IMR-90 (cell line): ENCODE data around the gene COX6A2. TPM values are rescaled to one million over a fixed set of nuclear protein-coding genes. Genes with fewer than 3 reads are reported as not detected.

Experiments used
- ATAC-seq: fragments of 200-7000 bp; cut with Tn5 transposase; 2 replicates; pipeline ENCODE4 v1.9.1; 2020; ENCODE audit warnings: low read depth, mild to moderate bottlenecking, moderate library complexity
- BruUV-seq: library from RNA; stranded (reverse); fragments of 400-500 nt; replicated peaks from 2 replicates; lab custom pipeline; 2021; lab: Mats Ljungman, UMichigan
- CTCF ChIA-PET: fragments of 300-600 bp; formaldehyde crosslinking; extraction: SDS; loops from one replicate; lab custom pipeline; 2021; ENCODE audit warnings: antibody characterized with exemption; lab: Yijun Ruan, JAX
- POLR2A ChIA-PET: fragments of 300-600 bp; sonication (Branson Sonifier 250); formaldehyde crosslinking; loops from one replicate; lab custom pipeline; 2022; ENCODE audit warnings: antibody characterized with exemption; ENCODE audit not compliant: unreplicated experiment; lab: Charles Lee
- DNase-seq: peaks from one replicate; pipeline ENCODE4 v3.0.0; 2013
- H2AFZ ChIP-seq: replicated peaks from 2 replicates; pipeline ENCODE3; 2013; ENCODE audit warnings: low read length, mild to moderate bottlenecking; ENCODE audit not compliant: poor library complexity
- H2AK5ac ChIP-seq: 2 replicates; pipeline ENCODE4 v1.6.1; 2013; ENCODE audit warnings: low read depth, low read length, inconsistent platforms
- H2AK9ac ChIP-seq: replicated peaks from 2 replicates; pipeline ENCODE3; 2013; ENCODE audit warnings: mild to moderate bottlenecking, low read depth, low read length, moderate library complexity; ENCODE audit not compliant: poor library complexity
- H2BK120ac ChIP-seq: 2 replicates; pipeline ENCODE4 v1.6.1; 2013; ENCODE audit warnings: low read depth, low read length, inconsistent platforms
- H2BK15ac ChIP-seq: 3 replicates; pipeline ENCODE4 v1.6.1; 2013; ENCODE audit warnings: low read depth, low read length, inconsistent platforms
- H2BK20ac ChIP-seq: 2 replicates; pipeline ENCODE4 v1.6.1; 2013; ENCODE audit warnings: low read depth, mild to moderate bottlenecking, inconsistent platforms, low read length, moderate library complexity
- H2BK5ac ChIP-seq: 2 replicates; pipeline ENCODE4 v1.6.1; 2013; ENCODE audit warnings: mild to moderate bottlenecking, low read depth, low read length, inconsistent platforms; ENCODE audit not compliant: poor library complexity, severe bottlenecking
- H3K14ac ChIP-seq: replicated peaks from 2 replicates; pipeline ENCODE4 v1.6.1; 2013; ENCODE audit warnings: low read depth, low read length, inconsistent platforms
- H3K18ac ChIP-seq: 2 replicates; pipeline ENCODE4 v1.6.1; 2013; ENCODE audit warnings: low read depth, low read length, control low read depth
- H3K23ac ChIP-seq: 2 replicates; pipeline ENCODE4 v1.6.1; 2013; ENCODE audit warnings: low read depth, low read length, inconsistent platforms
- H3K27ac ChIP-seq: 2 replicates; pipeline ENCODE4 v1.5.1; 2013; ENCODE audit warnings: mild to moderate bottlenecking, control low read depth, low read length; ENCODE audit not compliant: insufficient read depth
- H3K27me3 ChIP-seq: 2 replicates; pipeline ENCODE4 v1.6.1; 2013; ENCODE audit warnings: low read length; ENCODE audit not compliant: control insufficient read depth, insufficient read depth
- H3K36me3 ChIP-seq: 2 replicates; pipeline ENCODE4 v1.6.1; 2013; ENCODE audit warnings: low read length, mixed read lengths; ENCODE audit not compliant: control insufficient read depth, insufficient read depth
- H3K4ac ChIP-seq: 2 replicates; pipeline ENCODE4 v1.6.1; 2013; ENCODE audit warnings: low read depth, low read length, inconsistent platforms
- H3K4me1 ChIP-seq: 2 replicates; pipeline ENCODE4 v1.6.1; 2013; ENCODE audit warnings: low read length, mixed read lengths; ENCODE audit not compliant: control insufficient read depth, insufficient read depth
- H3K4me2 ChIP-seq: 2 replicates; pipeline ENCODE4 v1.6.1; 2013; ENCODE audit warnings: low read depth, mild to moderate bottlenecking, control low read depth, low read length, moderate library complexity
- H3K4me3 ChIP-seq: 2 replicates; pipeline ENCODE4 v1.5.1; 2013; ENCODE audit warnings: low read depth, mild to moderate bottlenecking, control low read depth, low read length, moderate library complexity; ENCODE audit not compliant: insufficient read depth
- H3K56ac ChIP-seq: 2 replicates; pipeline ENCODE4 v1.6.1; 2013; ENCODE audit warnings: low read length, inconsistent platforms; ENCODE audit not compliant: insufficient read depth; ENCODE audit errors: extremely low read depth
- H3K79me1 ChIP-seq, 2 experiments: 2 replicates each; pipeline ENCODE4 v1.6.1; 2013; ENCODE audit warnings: low read length in 2 of 2, inconsistent platforms in 1 of 2, low read depth in 1 of 2
- H3K9ac ChIP-seq: 2 replicates; pipeline ENCODE4 v1.6.1; 2013; ENCODE audit warnings: low read depth, low read length, control low read depth
- H3K9me1 ChIP-seq: 2 replicates; pipeline ENCODE4 v1.6.1; 2013; ENCODE audit warnings: low read length, inconsistent platforms; ENCODE audit not compliant: insufficient read depth
- H3K9me3 ChIP-seq: 2 replicates; pipeline ENCODE4 v1.6.1; 2013; ENCODE audit warnings: low read length; ENCODE audit not compliant: control insufficient read depth, insufficient read depth
- H4K20me1 ChIP-seq: 2 replicates; pipeline ENCODE4 v1.6.1; 2013; ENCODE audit warnings: low read length, inconsistent platforms; ENCODE audit not compliant: insufficient read depth
- H4K5ac ChIP-seq: 2 replicates; pipeline ENCODE4 v1.6.1; 2013; ENCODE audit warnings: mild to moderate bottlenecking, low read depth, low read length, control low read depth
- H4K8ac ChIP-seq, 2 experiments: 2 replicates each; pipeline ENCODE4 v1.6.1; 2013; ENCODE audit warnings: low read depth in 2 of 2, low read length in 2 of 2, control low read depth in 1 of 2, inconsistent platforms in 1 of 2
- H4K91ac ChIP-seq: 2 replicates; pipeline ENCODE4 v1.6.1; 2013; ENCODE audit warnings: low read depth, low read length, inconsistent platforms; ENCODE audit not compliant: insufficient read depth
- BHLHE40 ChIP-seq: fragments of 150-350 bp; IDR thresholded peaks from 2 replicates; pipeline ENCODE4 v1.6.1; 2016; ENCODE audit warnings: mild to moderate bottlenecking, low read depth, low read length
- CEBPB ChIP-seq: IDR thresholded peaks from 2 replicates; pipeline ENCODE4 v1.6.1; 2012; ENCODE audit warnings: low read depth, low read length, improper control_type of control experiment
- ELK1 ChIP-seq: fragments of 150-350 bp; IDR thresholded peaks from 2 replicates; pipeline ENCODE4 v1.6.1; 2016; ENCODE audit warnings: low read depth, mild to moderate bottlenecking, low read length, moderate library complexity, borderline replicate concordance
- FOS ChIP-seq: fragments of 150-350 bp; IDR thresholded peaks from 2 replicates; pipeline ENCODE4 v1.6.1; 2016; ENCODE audit warnings: low read depth, low read length
- MAFK ChIP-seq: IDR thresholded peaks from 2 replicates; pipeline ENCODE4 v1.6.1; 2012; ENCODE audit warnings: low read depth, low read length, improper control_type of control experiment
- MXI1 ChIP-seq: IDR thresholded peaks from 2 replicates; pipeline ENCODE4 v1.6.1; 2012; ENCODE audit warnings: low read depth, mild to moderate bottlenecking, low read length, moderate library complexity, borderline replicate concordance
- NFE2L2 ChIP-seq: fragments of 150-350 bp; IDR thresholded peaks from 2 replicates; pipeline ENCODE4 v1.6.1; 2016; ENCODE audit warnings: low read depth, mild to moderate bottlenecking, low read length
- POLR2A ChIP-seq: IDR thresholded peaks from 2 replicates; pipeline ENCODE4 v1.6.1; 2012; ENCODE audit warnings: mild to moderate bottlenecking, low read depth, low read length
- RAD21 ChIP-seq: IDR thresholded peaks from 2 replicates; pipeline ENCODE4 v1.6.1; 2012; ENCODE audit warnings: low read length, improper control_type of control experiment
- RCOR1 ChIP-seq: IDR thresholded peaks from 2 replicates; pipeline ENCODE4 v1.6.1; 2012; ENCODE audit warnings: mild to moderate bottlenecking, low read length, improper control_type of control experiment; ENCODE audit not compliant: insufficient replicate concordance
- RFX5 ChIP-seq: IDR thresholded peaks from 2 replicates; pipeline ENCODE4 v1.8.0; 2012; ENCODE audit warnings: low read depth, mild to moderate bottlenecking, low read length, moderate library complexity
- SMC3 ChIP-seq: fragments of 150-350 bp; IDR thresholded peaks from 2 replicates; pipeline ENCODE4 v1.6.1; 2016; ENCODE audit warnings: low read depth, mild to moderate bottlenecking, antibody characterized with exemption, low read length, moderate library complexity
- USF2 ChIP-seq: fragments of 150-350 bp; IDR thresholded peaks from 2 replicates; pipeline ENCODE4 v1.6.1; 2017; ENCODE audit warnings: mild to moderate bottlenecking, antibody characterized with exemption, low read length, low read depth
- WGBS, 2 experiments: methylation state at CpG; one replicate each; pipeline versions ENCODE4 v1.1.5 to v1.1.7; 2013; ENCODE audit warnings: missing lambda C conversion rate in 2 of 2; ENCODE audit not compliant: insufficient read length in 1 of 2; ENCODE audit errors: extremely low coverage in 2 of 2; 5-methylcytosine and 5-hydroxymethylcytosine counted together
- dilution Hi-C: fragments of 300-500 bp; cut with HindIII; formaldehyde crosslinking; loops from one replicate; pipeline ENCODE4 v1.14.3; 2018; ENCODE audit warnings: low sequenced_read_pairs; ENCODE audit not compliant: unreplicated experiment
- in situ Hi-C: fragments of 300-500 bp; cut with MboI; formaldehyde crosslinking; loops from 3 replicates; pipeline ENCODE4 v1.14.3; 2019; ENCODE audit warnings: low sequenced_read_pairs, inconsistent platforms, mixed read lengths
- intact Hi-C: fragments of 100-400 bp; cut with micrococcal nuclease; formaldehyde crosslinking; loops from 2 replicates; pipeline ENCODE4 v1.10.0; 2022
- polyA plus RNA-seq, 3 experiments: library from polyadenylated mRNA; depleted of rRNA; stranded (reverse); fragments of >200 nt; gene quantifications; 2 replicates each; pipeline ENCODE4 v1.2.3, GENCODE V29; 2012; ENCODE audit warnings: low replicate concordance in 1 of 3
- total RNA-seq: library from RNA; depleted of rRNA; stranded (reverse); fragments of >200 nt; gene quantifications from 2 replicates; pipeline ENCODE4 v1.2.3, GENCODE V29; 2012

The COX6A2 gene
- total and polyA plus RNA-seq, 2 of the 4 experiments (the other 2 are of a cell fraction): not detected

GRCh38 chr16:31413381-31413780, 14.8 kb downstream of the COX6A2 start:
- WGBS, 2 experiments: 100% methylated on average over 2 of the region's 5 CpGs; no CpG with 5 or more reads in 1 of the 2 experiments
- no peak overlapping the region for H3K18ac ChIP-seq
- H3K4me3 ChIP-seq: no peak overlapping the region
- no peak overlapping the region for H3K27ac ChIP-seq
- DNase-seq: no peak
- no peak overlapping the region for H2BK20ac ChIP-seq
- H3K56ac ChIP-seq: no peak overlapping the region
- no peaks in the 10 kb centered on the region for H3K9me1 ChIP-seq
- POLR2A ChIA-PET: no interaction called here
- no peak overlapping the region for H3K4me2 ChIP-seq
- no peaks in the 10 kb centered on the region for H3K36me3 ChIP-seq
- no peak overlapping the region for H3K4ac ChIP-seq
- no TSS peak for BruUV-seq
- in situ Hi-C loops (no loop called here), intact Hi-C loops (no loop called here), dilution Hi-C loops (no loop called here)
- no peak overlapping the region for H2AK9ac ChIP-seq
- H2AFZ ChIP-seq: peak overlapping the region; percentile 14
- H3K27me3 ChIP-seq: peaks cover 18% of the 10 kb centered on the region
- H3K14ac ChIP-seq: no peak overlapping the region
- H4K5ac ChIP-seq: no peak overlapping the region
- H4K91ac ChIP-seq: no peak overlapping the region
- H2BK5ac ChIP-seq: no peak overlapping the region
- H2BK120ac ChIP-seq: no peak overlapping the region
- CTCF ChIA-PET: no interaction called here
- H3K9ac ChIP-seq: no peak overlapping the region
- H3K79me1 ChIP-seq: no peaks in the 10 kb centered on the region
- no peak overlapping the region for H2AK5ac ChIP-seq
- no peak overlapping the region for H2BK15ac ChIP-seq
- no peaks in the 10 kb centered on the region for H3K4me1 ChIP-seq
- H4K8ac ChIP-seq: no peak overlapping the region
- ATAC-seq: no peak
- TF ChIP-seq MAFK (no peak), FOS (no peak), ELK1 (no peak), POLR2A (no peak), SMC3 (no peak), RAD21 (no peak), RFX5 (no peak), CEBPB (no peak), USF2 (no peak), MXI1 (no peak), NFE2L2 (no peak), BHLHE40 (no peak), RCOR1 (no peak)
- H3K23ac ChIP-seq: no peak overlapping the region
- no peaks in the 10 kb centered on the region for H4K20me1 ChIP-seq
- H3K9me3 ChIP-seq: no peaks in the 10 kb centered on the region
